Esophagus (tissue), 2 donors: ENCODE measurements around the gene AMOTL2. TPM values are rescaled to one million over a fixed set of nuclear protein-coding genes. Genes with fewer than 3 reads are reported as not detected.

Experiments
- H3K27ac ChIP-seq, 2 donors: one replicate each; pipeline ENCODE4 v1.5.1; 2013; ENCODE audit warnings: low read depth in 2 of 2, mild to moderate bottlenecking in 2 of 2, inconsistent platforms in 1 of 2, low read length in 1 of 2, moderate library complexity in 1 of 2
- H3K27me3 ChIP-seq, 2 donors: one replicate each; pipeline ENCODE4 v1.6.1; 2013; ENCODE audit warnings: low read length in 2 of 2, control low read depth in 1 of 2, mild to moderate bottlenecking in 1 of 2; ENCODE audit not compliant: insufficient read depth in 2 of 2, control insufficient read depth in 1 of 2
- H3K36me3 ChIP-seq, 2 donors: one replicate each; pipeline ENCODE4 v1.6.1; 2013; ENCODE audit warnings: low read length in 1 of 2; ENCODE audit not compliant: control insufficient read depth in 2 of 2, insufficient read depth in 2 of 2
- H3K4me1 ChIP-seq, 2 donors: one replicate each; pipeline ENCODE4 v1.6.1; 2013; ENCODE audit warnings: low read length in 1 of 2; ENCODE audit not compliant: control insufficient read depth in 2 of 2, insufficient read depth in 2 of 2
- H3K4me3 ChIP-seq, 2 donors: one replicate each; pipeline ENCODE4 v1.5.1; 2013; ENCODE audit warnings: low read length in 2 of 2, mild to moderate bottlenecking in 2 of 2, low read depth in 1 of 2, moderate library complexity in 1 of 2
- H3K9me3 ChIP-seq, 2 donors: one replicate each; pipeline ENCODE4 v1.6.1; 2013; ENCODE audit warnings: mild to moderate bottlenecking in 2 of 2, low read depth in 1 of 2, low read length in 1 of 2, moderate library complexity in 1 of 2; ENCODE audit not compliant: control insufficient read depth in 2 of 2, insufficient read depth in 1 of 2
- WGBS, 2 donors: extraction: QIAGEN DNeasy Blood & Tissue Kit; methylation state at CpG; one replicate each; pipeline ENCODE4 v1.1.7; 2013; 5-methylcytosine and 5-hydroxymethylcytosine counted together
- polyA plus RNA-seq, 2 donors: library from polyadenylated mRNA; stranded (reverse); fragments of 200-250 nt; gene quantifications; one replicate each; pipeline ENCODE4 v1.2.3, GENCODE V29; 2013
- donor health status: healthy with polysubstance abuse.
- donor health status: Bipolar disorder and iron deficiency.

AMOTL2 gene
- polyA plus RNA-seq, 2 donors = 21.2 to 23.2 TPM

DNA sequence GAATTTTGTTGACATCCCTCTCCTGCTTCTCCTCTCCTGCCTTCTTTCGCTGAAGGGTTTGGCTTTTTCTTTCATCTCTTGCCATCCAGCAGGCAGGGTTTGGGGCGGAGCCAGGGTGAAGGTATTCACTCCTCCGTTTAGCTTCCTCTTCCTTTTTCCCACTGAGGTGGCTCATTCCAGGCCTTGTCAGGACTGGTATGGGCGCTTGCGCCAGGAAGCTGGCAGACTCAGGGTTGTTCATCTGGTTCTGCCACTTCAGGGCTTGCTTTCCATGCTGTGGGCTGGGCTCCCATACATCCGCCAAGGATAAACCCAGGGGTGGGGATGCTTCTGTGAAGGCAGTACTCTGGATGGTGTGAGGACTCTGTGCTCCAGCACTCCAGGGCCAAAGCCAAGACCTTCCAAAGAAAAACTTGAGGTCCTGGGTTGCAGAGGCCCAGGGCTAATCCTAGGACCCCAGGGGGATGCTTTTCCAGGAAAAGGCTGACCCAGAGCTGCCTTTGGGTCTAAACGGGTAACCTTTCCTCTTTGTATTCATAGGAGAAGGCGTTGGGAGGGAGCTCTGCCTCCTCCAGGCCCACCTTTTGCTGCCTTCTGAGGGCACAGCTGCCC lies 7.7 kb upstream of the AMOTL2 start:
- H3K27me3 ChIP-seq = no peaks in the 10 kb centered on the region
- no peaks in the 10 kb centered on the region for H3K36me3 ChIP-seq
- WGBS, 2 donors = 28 to 37% methylated on average over 8 of the region's 8 CpGs
- H3K27ac ChIP-seq = peak overlapping the region; percentile 78 to 87
- H3K4me3 ChIP-seq = no peak overlapping the region
- H3K9me3 ChIP-seq = no peaks in the 10 kb centered on the region
- peaks cover 6 to 7% of the 10 kb centered on the region in 2 donors for H3K4me1 ChIP-seq

DNA sequence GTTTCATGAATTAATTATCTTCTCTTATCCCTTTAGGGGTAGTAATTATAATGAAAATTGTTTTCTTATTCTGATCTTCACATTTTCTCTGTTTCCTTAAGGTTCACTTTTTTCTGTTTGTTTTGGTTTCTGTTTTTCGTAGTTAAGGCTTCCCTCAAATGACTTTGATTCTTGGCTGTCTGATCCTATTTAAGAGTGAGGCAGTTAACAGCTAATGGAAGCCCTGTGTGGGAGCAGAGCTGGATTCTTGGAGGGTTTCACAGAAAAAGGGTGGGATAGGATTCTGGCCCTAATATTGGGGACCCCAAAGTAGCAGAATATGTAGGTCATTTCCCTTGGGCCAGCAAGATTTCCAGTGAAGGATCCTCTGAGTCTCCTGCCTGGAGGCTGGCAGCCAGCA lies 6.8 kb upstream of the AMOTL2 start:
- H3K27ac ChIP-seq = peak overlapping the region; percentile 71 to 87
- no peaks in the 10 kb centered on the region for H3K9me3 ChIP-seq
- H3K4me1 ChIP-seq = peaks cover 7 to 8% of the 10 kb centered on the region in 2 donors
- no peaks in the 10 kb centered on the region for H3K27me3 ChIP-seq
- WGBS, 2 donors = 15 to 17% methylated on average over 1 of the region's 1 CpG
- no peak overlapping the region for H3K4me3 ChIP-seq
- no peaks in the 10 kb centered on the region for H3K36me3 ChIP-seq

DNA sequence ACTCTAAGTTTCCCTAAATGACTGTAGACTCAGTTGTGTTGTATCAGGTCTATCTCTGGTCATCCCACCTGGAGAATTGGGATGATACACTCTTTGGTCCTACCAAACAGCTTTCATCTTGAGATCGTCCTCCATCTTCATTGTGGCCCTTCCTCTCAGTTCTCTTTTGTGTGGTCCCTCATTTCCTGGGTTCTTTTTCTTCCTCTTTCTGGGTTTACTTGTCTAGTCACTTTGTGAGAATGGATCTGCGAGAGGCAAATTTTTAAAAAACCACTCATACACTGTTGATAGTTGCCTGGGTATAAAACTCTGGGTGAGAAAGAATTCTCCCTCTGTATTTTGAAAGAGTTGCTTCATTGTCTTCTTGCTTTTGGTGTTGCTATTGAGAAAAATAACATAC lies 6.0 kb upstream of the AMOTL2 start:
- Histone ChIP-seq H3K4me3 (no peak overlapping the region), H3K9me3 (no peaks in the 10 kb centered on the region), H3K27me3 (no peaks in the 10 kb centered on the region), H3K4me1 (peaks cover 7 to 12% of the 10 kb centered on the region in 2 donors), H3K27ac (no peak overlapping the region), H3K36me3 (no peaks in the 10 kb centered on the region)
- WGBS, 2 donors = 82 to 88% methylated on average over 2 of the region's 2 CpGs

DNA sequence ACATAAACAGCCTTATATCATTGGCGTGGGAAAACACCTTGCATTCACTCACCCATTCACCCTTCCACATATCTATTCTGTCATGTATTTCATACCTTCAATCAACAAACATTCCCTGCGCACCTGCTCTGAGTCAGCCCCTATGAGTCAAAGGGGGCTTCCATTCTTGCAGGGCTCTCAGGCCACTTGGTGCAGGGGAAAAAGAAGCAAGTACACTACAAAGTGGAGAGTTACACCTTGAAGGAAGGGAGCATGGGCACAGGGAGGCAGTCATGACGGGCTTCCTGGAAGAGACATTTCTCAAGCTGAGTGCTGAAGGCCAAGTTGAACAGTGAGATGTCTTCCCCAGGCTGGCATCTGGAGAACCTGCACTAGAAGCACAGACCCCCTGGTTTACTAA lies 4.6 kb upstream of the AMOTL2 start:
- no peaks in the 10 kb centered on the region for H3K36me3 ChIP-seq
- H3K4me3 ChIP-seq = no peak overlapping the region
- no peak overlapping the region for H3K27ac ChIP-seq
- no peaks in the 10 kb centered on the region for H3K27me3 ChIP-seq
- no peaks in the 10 kb centered on the region for H3K9me3 ChIP-seq
- peaks cover 10 to 14% of the 10 kb centered on the region in 2 donors for H3K4me1 ChIP-seq
- WGBS, 2 donors = 80 to 81% methylated on average over 3 of the region's 3 CpGs

DNA sequence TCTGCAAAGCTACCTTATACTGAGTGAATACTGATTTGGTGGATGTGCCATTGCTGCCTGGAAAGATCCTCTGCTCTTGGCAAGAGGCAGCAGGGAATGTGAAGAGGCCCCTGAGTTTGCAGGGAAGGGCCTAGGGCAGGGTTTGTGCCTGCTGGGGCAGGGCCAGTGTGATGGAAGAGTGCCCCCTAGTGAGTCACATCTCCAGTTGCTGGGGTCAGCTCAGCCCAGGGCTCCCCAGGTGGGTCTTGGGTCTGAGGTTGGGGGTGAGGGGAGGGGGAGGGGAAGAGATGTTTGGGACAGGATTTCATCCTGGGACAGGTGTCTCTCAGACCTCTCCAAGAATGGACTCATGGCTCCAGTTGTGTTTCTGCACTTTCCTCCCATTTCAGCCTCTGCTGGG lies 4.1 kb upstream of the AMOTL2 start:
- Histone ChIP-seq H3K27ac (peak overlapping the region in 1 of 2 donors; percentile 45), H3K9me3 (no peaks in the 10 kb centered on the region), H3K27me3 (no peaks in the 10 kb centered on the region), H3K36me3 (no peaks in the 10 kb centered on the region), H3K4me3 (no peak overlapping the region), H3K4me1 (peaks cover 10 to 14% of the 10 kb centered on the region in 2 donors)

DNA sequence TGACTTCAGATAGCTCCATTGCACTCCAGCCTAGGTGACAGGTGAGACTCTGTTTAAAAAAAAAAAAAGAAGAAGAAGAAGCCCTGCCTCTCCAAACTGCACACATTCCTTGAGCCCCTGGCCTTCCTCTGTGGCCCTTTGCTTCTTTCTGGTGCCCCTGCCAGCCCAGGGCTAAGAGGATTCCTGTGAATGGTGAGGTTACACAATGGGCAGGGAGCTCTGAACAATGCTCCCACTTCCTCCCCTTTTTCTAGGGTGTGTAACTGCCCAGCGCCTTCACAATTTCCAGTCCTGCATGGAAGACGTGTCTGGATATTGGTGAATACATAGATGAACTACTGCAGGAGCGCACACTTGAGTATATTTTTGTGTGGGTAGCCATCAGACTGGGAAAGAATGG lies 3.6 kb upstream of the AMOTL2 start:
- Histone ChIP-seq H3K27me3 (no peaks in the 10 kb centered on the region), H3K9me3 (no peaks in the 10 kb centered on the region), H3K4me1 (peaks cover 10 to 14% of the 10 kb centered on the region in 2 donors), H3K27ac (peak overlapping the region in 1 of 2 donors; percentile 45), H3K4me3 (no peak overlapping the region), H3K36me3 (no peaks in the 10 kb centered on the region)
- 76 to 83% methylated on average over 3 of the region's 3 CpGs for WGBS, 2 donors

DNA sequence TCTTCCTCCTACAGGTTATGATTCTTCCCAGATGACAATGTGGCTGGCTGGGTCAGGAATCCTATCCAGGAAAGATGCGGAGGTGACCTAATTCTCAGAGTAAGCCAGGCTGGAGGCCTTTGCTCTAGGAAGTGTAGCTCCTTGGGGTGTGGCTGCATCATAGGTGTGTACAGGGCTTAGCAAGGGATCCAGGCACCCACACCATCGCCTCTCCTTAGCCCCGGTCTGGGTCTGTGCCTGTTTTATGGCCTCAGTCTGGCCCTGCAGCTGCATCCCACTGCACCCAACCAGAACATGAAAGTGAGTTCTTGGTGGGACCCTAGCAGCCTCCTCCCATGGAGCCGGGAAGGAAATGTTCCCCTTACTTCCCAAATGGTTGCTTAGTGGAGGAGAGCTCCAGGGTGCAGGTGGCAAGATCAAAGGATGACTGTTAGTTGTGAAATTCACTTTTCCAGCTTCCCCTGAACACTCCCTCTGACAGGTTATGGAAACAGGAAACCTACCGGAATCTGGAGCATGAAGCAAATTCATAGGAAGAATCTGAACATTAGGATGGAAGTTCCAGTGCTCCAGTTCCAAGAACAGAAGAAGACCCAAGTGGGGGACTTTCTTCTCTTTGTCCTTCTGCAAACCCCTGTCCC lies 2.7 kb upstream of the AMOTL2 start:
- Histone ChIP-seq H3K27me3 (no peaks in the 10 kb centered on the region), H3K4me1 (peaks cover 10 to 14% of the 10 kb centered on the region in 2 donors), H3K36me3 (no peaks in the 10 kb centered on the region), H3K27ac (peak overlapping the region; percentile 40 to 71), H3K9me3 (no peaks in the 10 kb centered on the region), H3K4me3 (no peak overlapping the region)
- 52 to 58% methylated on average over 5 of the region's 5 CpGs for WGBS, 2 donors

DNA sequence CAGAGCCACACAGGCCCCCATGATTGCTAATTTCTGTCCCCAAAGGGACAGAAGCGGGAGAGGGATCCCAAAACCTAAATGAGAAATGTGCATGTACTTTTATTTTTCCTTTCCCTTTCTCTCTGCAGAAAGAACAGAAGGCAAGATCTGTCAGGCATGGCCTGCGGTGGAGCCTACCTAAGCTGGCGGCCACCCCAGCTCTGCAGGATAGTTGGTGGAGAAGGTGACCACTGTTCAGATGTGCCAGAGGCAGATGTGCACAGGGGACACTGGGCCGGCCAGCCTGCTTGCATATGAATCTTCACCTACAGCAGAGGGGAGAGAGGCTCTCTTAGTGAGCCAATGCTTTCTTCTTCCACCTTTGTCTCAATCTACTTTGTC lies 2.1 kb upstream of the AMOTL2 start:
- peak overlapping the region; percentile 41 to 64 for H3K27ac ChIP-seq
- no peaks in the 10 kb centered on the region for H3K27me3 ChIP-seq
- 84 to 88% methylated on average over 4 of the region's 4 CpGs for WGBS, 2 donors
- H3K9me3 ChIP-seq = no peaks in the 10 kb centered on the region
- peaks cover 11 to 15% of the 10 kb centered on the region in 2 donors for H3K4me1 ChIP-seq
- peaks cover 0 to under 1% of the 10 kb centered on the region in 2 donors for H3K36me3 ChIP-seq
- no peak overlapping the region for H3K4me3 ChIP-seq

DNA sequence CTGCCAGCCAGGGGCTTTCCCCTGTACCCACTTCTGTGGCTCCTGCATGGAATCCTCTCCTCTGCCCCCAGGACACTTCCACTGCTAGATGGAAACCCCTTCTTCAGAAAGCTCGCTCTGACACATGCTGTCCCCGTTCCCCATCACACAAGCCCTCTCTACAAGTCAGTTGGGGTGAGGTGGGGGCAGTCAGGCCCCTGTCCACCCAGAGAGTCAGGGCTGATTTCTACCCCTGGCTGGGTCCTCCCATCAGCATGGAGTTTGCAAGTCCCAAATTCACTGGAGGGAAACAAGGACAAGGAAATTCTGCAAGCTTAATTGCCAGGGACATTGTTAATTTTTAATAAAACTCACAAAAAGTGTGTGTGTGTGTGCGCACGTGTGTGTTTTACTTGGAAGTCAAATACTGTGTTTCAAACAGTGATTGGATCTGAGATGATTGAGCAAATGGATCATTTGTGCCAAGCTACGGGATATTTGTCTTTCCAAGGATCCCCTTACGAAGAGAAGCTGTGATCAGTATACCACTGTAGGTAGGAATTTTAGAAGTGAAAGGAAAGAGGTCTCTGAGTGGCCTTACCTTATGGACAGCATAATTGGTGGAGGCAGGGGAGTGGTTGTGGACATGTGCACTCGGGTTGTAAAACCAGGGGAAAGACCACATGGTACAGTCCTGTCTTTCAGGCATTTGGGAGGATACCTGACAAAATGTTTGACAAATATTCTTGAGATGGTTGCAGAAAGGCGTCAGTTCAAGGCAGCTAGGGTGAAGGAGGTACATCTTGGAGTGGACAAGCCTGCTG lies 1.5 kb upstream of the AMOTL2 start:
- peaks cover 4 to 7% of the 10 kb centered on the region in 2 donors for H3K36me3 ChIP-seq
- H3K27me3 ChIP-seq = no peaks in the 10 kb centered on the region
- H3K27ac ChIP-seq = peak overlapping the region; percentile 97 to 100
- H3K4me3 ChIP-seq = peak overlapping the region in 1 of 2 donors; percentile 86
- WGBS, 2 donors = 75 to 88% methylated on average over 8 of the region's 8 CpGs
- no peaks in the 10 kb centered on the region for H3K9me3 ChIP-seq
- peaks cover 8 to 18% of the 10 kb centered on the region in 2 donors for H3K4me1 ChIP-seq
